ENCODE results near the gene DLK1. TPM values are rescaled to one million over a fixed set of nuclear protein-coding genes. Genes with fewer than 3 reads are reported as not detected.

Gene DLK1
- total and polyA plus RNA-seq, 4 donors = 0.05 to 9.9 (median 1.2) TPM; not detected in 1

DNA sequence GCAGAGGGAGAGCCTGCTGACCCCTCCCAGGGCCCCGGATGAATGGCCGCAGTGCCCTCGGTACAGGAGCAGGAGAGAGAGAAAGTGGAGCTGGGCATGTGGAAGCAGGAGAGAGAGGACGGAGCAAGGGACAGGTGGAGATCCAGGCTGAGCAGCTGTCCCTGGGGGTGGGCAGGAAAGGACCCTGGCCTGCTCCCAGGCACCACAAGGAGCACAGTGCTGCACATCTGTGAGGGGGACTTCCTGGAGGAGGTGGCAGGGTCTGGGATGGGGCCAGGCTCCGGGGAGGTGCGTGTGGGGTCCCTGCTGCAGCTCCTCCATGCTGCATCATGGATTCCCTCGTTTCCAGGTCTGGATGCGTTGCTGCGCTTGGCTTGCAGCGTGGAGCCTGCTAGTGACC lies 13.0 kb upstream of the DLK1 start:
- no peak for TF ChIP-seq CTCF (IDR thresholded peaks at IDR 0.05; ENCODE audit: control extremely low read depth, extremely low read depth)
- Histone ChIP-seq H3K27ac (ENCODE audit: low read depth in 1 of 2, low read length in 1 of 2) (no peak overlapping the region), H3K27me3 (ENCODE audit: control insufficient read depth in 3 of 3, insufficient read depth in 3 of 3, low read length in 2 of 3) (peaks cover 0 to 6% (median 0%) of the 10 kb centered on the region in 3 donors), H3K9ac (ENCODE audit: insufficient read depth in 1 of 2, low read length in 2 of 2) (no peak overlapping the region), H3K9me3 (ENCODE audit: control insufficient read depth in 4 of 4, insufficient read depth in 3 of 4, low read length in 3 of 4) (peaks cover 0 to 10% (median 0%) of the 10 kb centered on the region in 4 donors), H3K36me3 (ENCODE audit: control insufficient read depth in 4 of 4, insufficient read depth in 4 of 4, low read length in 4 of 4) (no peaks in the 10 kb centered on the region), H3K4me1 (ENCODE audit: control insufficient read depth in 5 of 5, insufficient read depth in 5 of 5, low read length in 5 of 5) (peaks cover 0 to 9% (median 4%) of the 10 kb centered on the region in 5 donors), H3K4me3 (no peak overlapping the region)
- ATAC-seq (ENCODE audit: insufficient read depth, low FRiP score) (no peak), DNase-seq (no peak)
- 57 to 64% methylated on average over 10 of the region's 10 CpGs for WGBS, 2 donors

DNA sequence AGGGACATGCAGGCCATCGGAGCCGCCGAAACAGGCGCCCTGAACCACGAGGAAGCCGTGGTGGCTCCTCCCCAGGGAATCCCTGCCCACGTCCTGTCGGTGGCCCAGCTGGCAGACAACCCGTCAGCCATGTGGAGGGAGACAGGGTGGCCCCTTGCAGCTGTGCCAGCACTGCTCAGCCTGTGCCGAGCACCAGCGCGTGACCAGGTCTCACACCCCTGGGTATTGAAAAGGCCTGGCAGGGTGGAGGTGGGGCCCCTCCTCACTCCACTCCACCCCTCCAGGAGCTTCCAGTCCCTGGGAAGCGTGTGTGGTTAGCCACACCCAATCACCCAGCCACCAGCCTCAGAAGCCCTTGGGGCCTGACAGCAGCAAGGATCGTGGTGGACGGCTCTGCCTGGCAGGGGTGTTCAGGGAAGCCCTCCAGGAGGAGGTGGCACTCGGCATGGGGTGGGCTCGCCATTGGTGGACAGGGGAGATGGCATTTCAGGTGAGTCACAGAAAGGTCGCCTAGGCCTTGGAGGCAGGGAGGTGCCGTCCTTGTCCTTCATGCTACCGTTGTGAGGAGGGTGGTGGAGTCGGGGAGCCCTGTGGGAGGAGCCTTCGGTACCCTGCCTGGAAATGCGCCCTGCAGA lies 12.3 kb upstream of the DLK1 start:
- Histone ChIP-seq H3K9ac (ENCODE audit: insufficient read depth in 1 of 2, low read length in 2 of 2) (no peak overlapping the region), H3K4me3 (no peak overlapping the region), H3K36me3 (ENCODE audit: control insufficient read depth in 4 of 4, insufficient read depth in 4 of 4, low read length in 4 of 4) (no peaks in the 10 kb centered on the region), H3K27ac (ENCODE audit: low read depth in 1 of 2, low read length in 1 of 2) (no peak overlapping the region), H3K27me3 (ENCODE audit: control insufficient read depth in 3 of 3, insufficient read depth in 3 of 3, low read length in 2 of 3) (peaks cover 0 to 4% (median 0%) of the 10 kb centered on the region in 3 donors), H3K9me3 (ENCODE audit: control insufficient read depth in 4 of 4, insufficient read depth in 3 of 4, low read length in 3 of 4) (peaks cover 0 to 10% (median 0%) of the 10 kb centered on the region in 4 donors), H3K4me1 (ENCODE audit: control insufficient read depth in 5 of 5, insufficient read depth in 5 of 5, low read length in 5 of 5) (peaks cover 0 to 7% (median under 1%) of the 10 kb centered on the region in 5 donors)
- ATAC-seq (ENCODE audit: insufficient read depth, low FRiP score) (no peak), DNase-seq (no peak)
- no peak for TF ChIP-seq CTCF (IDR thresholded peaks at IDR 0.05; ENCODE audit: control extremely low read depth, extremely low read depth)
- WGBS, 2 donors = 40 to 54% methylated on average over 23 of the region's 23 CpGs

- 80% methylated on average over 9 of the region's 9 CpGs for WGBS, 2 donors
- H3K27me3 ChIP-seq (ENCODE audit: control insufficient read depth in 3 of 3, insufficient read depth in 3 of 3, low read length in 2 of 3) = peaks cover 0 to 12% (median 0%) of the 10 kb centered on the region in 3 donors
- no peak for TF ChIP-seq CTCF (IDR thresholded peaks at IDR 0.05; ENCODE audit: control extremely low read depth, extremely low read depth)
Measured at GRCh38 chr14:100715332-100715731, 11.4 kb upstream of the DLK1 start.

More at GRCh38 chr14:100715332-100715731, 11.4 kb upstream of the DLK1 start:
- Histone ChIP-seq H3K27ac (ENCODE audit: low read depth in 1 of 2, low read length in 1 of 2) (no peak overlapping the region), H3K4me1 (ENCODE audit: control insufficient read depth in 5 of 5, insufficient read depth in 5 of 5, low read length in 5 of 5) (peaks cover 0 to 7% (median 0%) of the 10 kb centered on the region in 5 donors), H3K4me3 (no peak overlapping the region), H3K9ac (ENCODE audit: insufficient read depth in 1 of 2, low read length in 2 of 2) (no peak overlapping the region), H3K9me3 (ENCODE audit: control insufficient read depth in 4 of 4, insufficient read depth in 3 of 4, low read length in 3 of 4) (peaks cover 0 to 10% (median 0%) of the 10 kb centered on the region in 4 donors), H3K36me3 (ENCODE audit: control insufficient read depth in 4 of 4, insufficient read depth in 4 of 4, low read length in 4 of 4) (no peaks in the 10 kb centered on the region)
- DNase-seq = no peak
- no peak for ATAC-seq (ENCODE audit: insufficient read depth, low FRiP score)

All from lung (tissue), 12 donors.